PC-3 (cell line): Measurements from ENCODE around the gene AKAP9. TPM values are rescaled to one million over a fixed set of nuclear protein-coding genes. Genes with fewer than 3 reads are reported as not detected.

Experiments used
- ATAC-seq: fragments of 200-7000 bp; cut with Tn5 transposase; 2 replicates; pipeline ENCODE4 v1.9.1; 2020; ENCODE audit warnings: mild to moderate bottlenecking, moderate library complexity
- BruUV-seq: library from RNA; stranded (reverse); fragments of 400-500 nt; replicated peaks from 2 replicates; lab custom pipeline; 2021; lab: Mats Ljungman, UMichigan
- CTCF ChIA-PET: fragments of 300-600 bp; sonication (Branson Sonifier 250); formaldehyde crosslinking; loops from one replicate; lab custom pipeline; 2022; ENCODE audit warnings: antibody characterized with exemption; lab: Charles Lee
- POLR2A ChIA-PET: fragments of 300-600 bp; sonication (Branson Sonifier 250); formaldehyde crosslinking; loops from one replicate; lab custom pipeline; 2022; ENCODE audit warnings: antibody characterized with exemption; ENCODE audit not compliant: unreplicated experiment; lab: Charles Lee
- DNase-seq: peaks from one replicate; pipeline ENCODE4 v3.0.0-alpha.2; 2015
- H2AFZ ChIP-seq: fragments of 300-600 bp; sonication (generic); 2 replicates; pipeline ENCODE4 v1.6.0; 2016; ENCODE audit warnings: antibody characterized with exemption, low read length
- H3F3A ChIP-seq: fragments of 300-600 bp; sonication (generic); one replicate; pipeline ENCODE4 v1.6.0; 2017; ENCODE audit warnings: antibody characterized with exemption, low read length, control low read depth, mild to moderate bottlenecking; ENCODE audit not compliant: unreplicated experiment
- H3K27ac ChIP-seq: fragments of 300-600 bp; sonication (generic); 2 replicates; pipeline ENCODE4 v1.5.1; 2016; ENCODE audit warnings: mild to moderate bottlenecking, low read length
- H3K27me3 ChIP-seq: fragments of 300-600 bp; sonication (generic); 2 replicates; pipeline ENCODE4 v1.6.1; 2016; ENCODE audit warnings: low read length, mixed read lengths
- H3K36me3 ChIP-seq: fragments of 300-600 bp; sonication (generic); 2 replicates; pipeline ENCODE4 v1.6.1; 2016; ENCODE audit warnings: low read depth, mixed run types, low read length, mixed read lengths
- H3K4me1 ChIP-seq: fragments of 300-600 bp; sonication (generic); 2 replicates; pipeline ENCODE4 v1.5.1; 2016; ENCODE audit warnings: low read length; ENCODE audit not compliant: insufficient read depth
- H3K4me2 ChIP-seq: fragments of 300-600 bp; sonication (generic); 2 replicates; pipeline ENCODE4 v1.6.0; 2016; ENCODE audit warnings: low read length
- H3K4me3 ChIP-seq: fragments of 300-600 bp; sonication (generic); 2 replicates; pipeline ENCODE4 v1.5.1; 2016; ENCODE audit warnings: mild to moderate bottlenecking, low read length, mixed read lengths
- H3K79me2 ChIP-seq: fragments of 300-600 bp; sonication (generic); 2 replicates; pipeline ENCODE4 v1.6.1; 2017; ENCODE audit warnings: low read length, mixed read lengths
- H3K9ac ChIP-seq: fragments of 300-600 bp; sonication (generic); 2 replicates; pipeline ENCODE4 v1.6.0; 2016; ENCODE audit warnings: mild to moderate bottlenecking, low read length
- H3K9me2 ChIP-seq: fragments of 300-600 bp; sonication (generic); replicated peaks from 2 replicates; pipeline ENCODE4 v1.6.1; 2016; ENCODE audit warnings: mixed run types, low read length, mixed read lengths
- H3K9me3 ChIP-seq: fragments of 300-600 bp; sonication (generic); 2 replicates; pipeline ENCODE4 v1.6.1; 2016; ENCODE audit warnings: low read length, mixed read lengths
- H4K20me1 ChIP-seq: fragments of 300-600 bp; sonication (generic); 2 replicates; pipeline ENCODE4 v1.6.1; 2016; ENCODE audit warnings: low read length, mixed read lengths
- EZH2 ChIP-seq: fragments of 300-600 bp; sonication (generic); IDR thresholded peaks from one replicate; pipeline ENCODE4 v1.6.1; 2017; ENCODE audit warnings: antibody characterized with exemption, mild to moderate bottlenecking, low read length; ENCODE audit not compliant: unreplicated experiment
- EZH2phosphoT487 ChIP-seq: fragments of 300-600 bp; sonication (generic); IDR thresholded peaks from 2 replicates; pipeline ENCODE4 v1.6.1; 2018; ENCODE audit warnings: mild to moderate bottlenecking, antibody characterized with exemption, low read length, borderline replicate concordance
- intact Hi-C: fragments of 100-400 bp; cut with micrococcal nuclease; formaldehyde crosslinking; loops from 2 replicates; pipeline ENCODE4 v1.9.0; 2023
- total RNA-seq: library from RNA; depleted of rRNA; stranded (reverse); fragments of >200 nt; gene quantifications from 2 replicates; pipeline ENCODE4 v1.2.3, GENCODE V29; 2014
- TF ChIP-seq, protein P1 (sequence below): fragments of 300-600 bp; sonication (generic); conservative IDR thresholded peaks from 2 replicates; pipeline ENCODE4 v1.5.1; 2017; ENCODE audit warnings: antibody characterized with exemption, low read depth, mild to moderate bottlenecking, low read length

The AKAP9 gene
- total RNA-seq, 1 experiment from 2014 or later, result 24.9 TPM

DNA sequence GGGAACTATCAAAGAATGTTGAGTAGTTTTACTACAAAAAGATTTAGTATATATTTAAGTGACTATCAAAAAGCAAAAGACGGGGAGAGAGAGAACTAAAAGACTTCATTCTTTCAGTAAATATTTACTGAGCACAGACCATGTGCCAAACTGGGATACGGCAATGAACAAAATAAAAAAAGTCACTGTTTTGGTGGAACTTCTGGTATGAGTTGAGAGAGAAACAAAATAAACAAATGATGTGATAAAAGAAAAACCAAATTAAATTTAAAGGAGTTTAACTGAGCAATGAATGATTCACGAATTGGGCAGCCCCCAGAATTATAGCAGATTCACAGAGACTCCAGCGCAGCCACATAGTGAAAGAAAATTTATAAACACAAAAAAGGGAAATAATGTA, 17.8 kb upstream of the AKAP9 start:
- H2AFZ ChIP-seq, result 0 out of 2 replicates have a peak overlapping the region, but pooled peaks have one; percentile 7
- H3K4me3 ChIP-seq, result no peak overlapping the region
- DNase-seq, result no peak
- H3K9me2 ChIP-seq, result no peaks in the 10 kb centered on the region
- no peaks in the 10 kb centered on the region for H3K27me3 ChIP-seq
- no TSS peak for BruUV-seq
- TF ChIP-seq, protein P1, sequence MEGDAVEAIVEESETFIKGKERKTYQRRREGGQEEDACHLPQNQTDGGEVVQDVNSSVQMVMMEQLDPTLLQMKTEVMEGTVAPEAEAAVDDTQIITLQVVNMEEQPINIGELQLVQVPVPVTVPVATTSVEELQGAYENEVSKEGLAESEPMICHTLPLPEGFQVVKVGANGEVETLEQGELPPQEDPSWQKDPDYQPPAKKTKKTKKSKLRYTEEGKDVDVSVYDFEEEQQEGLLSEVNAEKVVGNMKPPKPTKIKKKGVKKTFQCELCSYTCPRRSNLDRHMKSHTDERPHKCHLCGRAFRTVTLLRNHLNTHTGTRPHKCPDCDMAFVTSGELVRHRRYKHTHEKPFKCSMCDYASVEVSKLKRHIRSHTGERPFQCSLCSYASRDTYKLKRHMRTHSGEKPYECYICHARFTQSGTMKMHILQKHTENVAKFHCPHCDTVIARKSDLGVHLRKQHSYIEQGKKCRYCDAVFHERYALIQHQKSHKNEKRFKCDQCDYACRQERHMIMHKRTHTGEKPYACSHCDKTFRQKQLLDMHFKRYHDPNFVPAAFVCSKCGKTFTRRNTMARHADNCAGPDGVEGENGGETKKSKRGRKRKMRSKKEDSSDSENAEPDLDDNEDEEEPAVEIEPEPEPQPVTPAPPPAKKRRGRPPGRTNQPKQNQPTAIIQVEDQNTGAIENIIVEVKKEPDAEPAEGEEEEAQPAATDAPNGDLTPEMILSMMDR, result no peak
- TF ChIP-seq EZH2phosphoT487 (no peak), EZH2 (no peak)
- ChIA-PET POLR2A (no interaction called here), CTCF (no interaction called here)
- no peaks in the 10 kb centered on the region for H3K36me3 ChIP-seq
- no peak overlapping the region for H3K27ac ChIP-seq
- H3K79me2 ChIP-seq, result no peaks in the 10 kb centered on the region
- H3K4me1 ChIP-seq, result no peaks in the 10 kb centered on the region
- H3K4me2 ChIP-seq, result no peak overlapping the region
- no peaks in the 10 kb centered on the region for H3K9me3 ChIP-seq
- no peak overlapping the region for H3K9ac ChIP-seq
- H4K20me1 ChIP-seq, result no peaks in the 10 kb centered on the region
- ATAC-seq, result peak; percentile 58
- intact Hi-C loops, result loop anchor here (1.0 kb wide), 1 partner anchor 27 kb away; no protein-coding TSS in a partner anchor
- H3F3A ChIP-seq, result no peaks in the 10 kb centered on the region

DNA sequence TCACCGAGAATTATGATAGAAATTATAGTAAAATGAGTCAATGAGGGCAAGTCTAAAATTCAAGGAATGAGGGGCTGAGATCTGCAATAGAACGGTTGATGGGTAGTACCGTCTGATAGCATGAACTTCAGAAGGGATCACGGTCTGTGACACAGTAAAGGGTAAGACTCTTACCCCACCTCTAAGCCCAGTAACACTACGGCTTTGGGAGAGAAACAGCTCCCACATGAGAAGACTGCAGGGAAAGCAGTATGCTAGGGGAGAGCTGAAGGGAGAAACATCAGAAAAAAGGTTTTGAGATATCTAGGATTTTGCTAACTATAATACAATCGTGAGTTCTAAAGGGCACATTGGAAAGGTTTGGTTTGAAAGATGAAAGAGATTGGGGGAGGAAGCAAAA, 12.8 kb upstream of the AKAP9 start:
- no peak for DNase-seq
- Histone ChIP-seq H3K9me2 (no peaks in the 10 kb centered on the region), H3K9me3 (no peaks in the 10 kb centered on the region), H3K4me3 (no peak overlapping the region), H4K20me1 (no peaks in the 10 kb centered on the region), H2AFZ (no peak overlapping the region), H3K36me3 (no peaks in the 10 kb centered on the region), H3K4me1 (peaks cover 7% of the 10 kb centered on the region), H3K79me2 (no peaks in the 10 kb centered on the region), H3K27ac (no peak overlapping the region), H3F3A (no peaks in the 10 kb centered on the region), H3K9ac (no peak overlapping the region), H3K4me2 (no peak overlapping the region), H3K27me3 (no peaks in the 10 kb centered on the region)
- BruUV-seq, result no TSS peak
- no peak for ATAC-seq
- POLR2A ChIA-PET, result no interaction called here
- CTCF ChIA-PET, result no interaction called here
- intact Hi-C loops, result no loop called here
- TF ChIP-seq, protein P1, result no peak
- TF ChIP-seq EZH2phosphoT487 (no peak), EZH2 (no peak)

DNA sequence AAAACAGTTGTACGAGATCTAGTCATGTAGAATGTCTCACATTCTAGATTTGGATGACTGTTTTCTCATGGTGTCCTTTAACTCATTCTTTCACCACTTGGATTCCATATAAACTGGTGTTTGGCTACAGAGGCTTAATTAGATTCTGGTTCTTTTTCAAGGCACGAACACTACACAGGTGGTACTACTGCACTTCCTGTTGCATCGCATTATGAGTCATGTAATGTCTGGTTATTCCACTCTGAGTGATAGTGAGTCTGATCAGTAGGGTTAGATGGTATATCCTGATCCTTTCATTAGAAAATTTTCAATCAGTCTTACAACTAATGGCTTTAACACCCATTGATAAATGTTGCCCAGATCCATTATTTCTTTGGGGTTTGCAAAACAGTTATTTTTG, 11.2 kb upstream of the AKAP9 start:
- DNase-seq, result peak; percentile 48
- POLR2A ChIA-PET, result no interaction called here
- Histone ChIP-seq H3K9me3 (no peaks in the 10 kb centered on the region), H3K79me2 (no peaks in the 10 kb centered on the region), H3K9ac (no peak overlapping the region), H3K4me1 (peaks cover 7% of the 10 kb centered on the region), H3K27me3 (no peaks in the 10 kb centered on the region), H3K9me2 (no peaks in the 10 kb centered on the region), H3K27ac (no peak overlapping the region), H2AFZ (no peak overlapping the region), H3K4me2 (no peak overlapping the region), H3F3A (no peaks in the 10 kb centered on the region), H3K36me3 (no peaks in the 10 kb centered on the region), H4K20me1 (no peaks in the 10 kb centered on the region), H3K4me3 (no peak overlapping the region)
- BruUV-seq, result no TSS peak
- no peak for TF ChIP-seq EZH2
- TF ChIP-seq, protein P1, result no peak
- no peak for TF ChIP-seq EZH2phosphoT487
- CTCF ChIA-PET, result no interaction called here
- intact Hi-C loops, result no loop called here
- peak; percentile 79 for ATAC-seq
